Body of pancreas (tissue), 4 donors: Measurements from ENCODE around the gene PTPRA.

Experiments
- POLR2A ChIP-seq, 3 donors: fragments of 450-650 bp; IDR thresholded peaks; one replicate each; pipeline ENCODE4 v1.6.1; 2016; ENCODE audit warnings: antibody characterized with exemption in 3 of 3, mild to moderate bottlenecking in 2 of 3
- TF ChIP-seq, protein P1 (sequence below), 7 experiments: fragments of 450-650 bp in 4 of 7; fragments of 200-600 bp in 3 of 7; sonication (generic) in 3 of 7; IDR thresholded peaks; one replicate each; pipeline ENCODE4 v1.5.1; 2016 to 2019; ENCODE audit warnings: antibody characterized with exemption in 7 of 7

DNA sequence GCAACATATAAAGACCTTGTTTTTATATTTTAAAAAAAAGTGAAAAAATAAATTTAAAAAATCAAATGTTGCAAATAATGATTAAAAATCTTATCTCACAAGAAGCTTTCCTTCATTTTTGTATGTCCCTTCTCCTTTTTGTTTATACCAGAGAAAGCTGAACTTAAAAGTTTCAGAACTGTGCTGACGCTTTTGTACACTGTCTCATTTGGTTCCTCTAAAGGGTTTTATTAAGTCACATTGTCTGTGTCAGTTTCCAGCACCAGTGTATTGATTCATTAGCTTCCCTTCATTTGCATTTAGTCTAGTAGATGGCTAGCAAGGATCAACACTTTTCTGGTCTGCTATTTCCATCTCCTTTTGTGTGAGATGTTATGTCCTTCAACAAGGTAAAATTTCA, 39.5 kb upstream of the PTPRA start:
- TF ChIP-seq, protein P1, sequence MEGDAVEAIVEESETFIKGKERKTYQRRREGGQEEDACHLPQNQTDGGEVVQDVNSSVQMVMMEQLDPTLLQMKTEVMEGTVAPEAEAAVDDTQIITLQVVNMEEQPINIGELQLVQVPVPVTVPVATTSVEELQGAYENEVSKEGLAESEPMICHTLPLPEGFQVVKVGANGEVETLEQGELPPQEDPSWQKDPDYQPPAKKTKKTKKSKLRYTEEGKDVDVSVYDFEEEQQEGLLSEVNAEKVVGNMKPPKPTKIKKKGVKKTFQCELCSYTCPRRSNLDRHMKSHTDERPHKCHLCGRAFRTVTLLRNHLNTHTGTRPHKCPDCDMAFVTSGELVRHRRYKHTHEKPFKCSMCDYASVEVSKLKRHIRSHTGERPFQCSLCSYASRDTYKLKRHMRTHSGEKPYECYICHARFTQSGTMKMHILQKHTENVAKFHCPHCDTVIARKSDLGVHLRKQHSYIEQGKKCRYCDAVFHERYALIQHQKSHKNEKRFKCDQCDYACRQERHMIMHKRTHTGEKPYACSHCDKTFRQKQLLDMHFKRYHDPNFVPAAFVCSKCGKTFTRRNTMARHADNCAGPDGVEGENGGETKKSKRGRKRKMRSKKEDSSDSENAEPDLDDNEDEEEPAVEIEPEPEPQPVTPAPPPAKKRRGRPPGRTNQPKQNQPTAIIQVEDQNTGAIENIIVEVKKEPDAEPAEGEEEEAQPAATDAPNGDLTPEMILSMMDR (IDR thresholded peaks at IDR 0.05), result no peak
- no peak for TF ChIP-seq POLR2A (IDR thresholded peaks at IDR 0.05)
